Occipital lobe (tissue), 2 donors: Measurements from ENCODE around the gene ACOT9. TPM values are rescaled to one million over a fixed set of nuclear protein-coding genes. Genes with fewer than 3 reads are reported as not detected.
"Not testable (repeated sequence)": the region's sequence is repeated elsewhere in the genome, so short reads cannot be mapped to it uniquely, and the experiment has no call there.

Experiments used
- DNase-seq: peaks from one replicate; lab custom pipeline; 2025; lab: John Stamatoyannopoulos, UW
- total RNA-seq: library from RNA; depleted of rRNA; stranded (reverse); fragments of >200 nt; gene quantifications from one replicate; pipeline ENCODE4 v1.2.3, GENCODE V29; 2014

Gene ACOT9
- 19.5 TPM for total RNA-seq

GRCh38 chrX:23742697-23743622, at the start of gene ACOT9:
ACOT9 (minus strand) TSS chrX:23743276; CDS start chrX:23743144, 132 bp downstream.
- DNase-seq, result peak; percentile 62

GRCh38 chrX:23790155-23790497, 47.0 kb upstream of the ACOT9 start:
- DNase-seq, result no peak

GRCh38 chrX:23789386-23790154, 46.5 kb upstream of the ACOT9 start:
- DNase-seq, result no peak

GRCh38 chrX:23788946-23789345, 45.9 kb upstream of the ACOT9 start:
- no peak for DNase-seq

- no peak for DNase-seq
These were observed 45.4 kb upstream of the ACOT9 start for GRCh38 chrX:23788521-23788920.

GRCh38 chrX:23787745-23788118, 44.7 kb upstream of the ACOT9 start:
- no peak for DNase-seq

- no peak for DNase-seq
These were observed 43.3 kb upstream of the ACOT9 start for GRCh38 chrX:23786268-23786815.

- no peak for DNase-seq
These were observed 42.5 kb upstream of the ACOT9 start for GRCh38 chrX:23785580-23785979.

- no peak for DNase-seq
These were observed 41.6 kb upstream of the ACOT9 start for GRCh38 chrX:23784470-23785331.

- no peak for DNase-seq
These were observed 40.8 kb upstream of the ACOT9 start for GRCh38 chrX:23783589-23784469.

GRCh38 chrX:23782863-23783588, 40.0 kb upstream of the ACOT9 start, which contains the start of gene SAT1:
SAT1 (plus strand) TSS chrX:23783173; CDS start chrX:23783352, 179 bp downstream.
- peak; percentile 85 for DNase-seq

GRCh38 chrX:23782455-23782854, 39.4 kb upstream of the ACOT9 start:
- DNase-seq, result no peak

GRCh38 chrX:23779025-23779424, 35.9 kb upstream of the ACOT9 start:
- no peak for DNase-seq

- no peak for DNase-seq
These were observed 33.3 kb upstream of the ACOT9 start for GRCh38 chrX:23776363-23776762.

- DNase-seq, result no peak
These were observed 30.6 kb upstream of the ACOT9 start for GRCh38 chrX:23773601-23774175.

GRCh38 chrX:23771086-23771485, 28.0 kb upstream of the ACOT9 start:
- not testable (repeated sequence) for DNase-seq

GRCh38 chrX:23770142-23770541, 27.1 kb upstream of the ACOT9 start:
- DNase-seq, result no peak

- DNase-seq, result no peak
These were observed 23.8 kb upstream of the ACOT9 start for GRCh38 chrX:23766650-23767551.
